Central memory CD4-positive, alpha-beta T cell (primary cell): ENCODE data around the gene TYMP.
"Not testable (repeated sequence)": the region's sequence is repeated elsewhere in the genome, so short reads cannot be mapped to it uniquely, and the experiment has no call there.

ENCODE experiments used
- DNase-seq: peaks from one replicate; pipeline ENCODE4 v3.0.0; 2022

TYMP gene

GRCh38 chr22:50562523-50563412 lies 33.0 kb upstream of the TYMP start, which contains the start of gene SYCE3:
Gene SYCE3, minus strand, starts transcription at chr22:50562919. Its CDS starts 6,514 bp downstream, at chr22:50556405.
- peak; percentile 95 for DNase-seq

- DNase-seq: no peak
Observed at GRCh38 chr22:50561401-50562358, 31.9 kb upstream of the TYMP start.

GRCh38 chr22:50560034-50560433 lies 30.2 kb upstream of the TYMP start:
- no peak for DNase-seq

DNA sequence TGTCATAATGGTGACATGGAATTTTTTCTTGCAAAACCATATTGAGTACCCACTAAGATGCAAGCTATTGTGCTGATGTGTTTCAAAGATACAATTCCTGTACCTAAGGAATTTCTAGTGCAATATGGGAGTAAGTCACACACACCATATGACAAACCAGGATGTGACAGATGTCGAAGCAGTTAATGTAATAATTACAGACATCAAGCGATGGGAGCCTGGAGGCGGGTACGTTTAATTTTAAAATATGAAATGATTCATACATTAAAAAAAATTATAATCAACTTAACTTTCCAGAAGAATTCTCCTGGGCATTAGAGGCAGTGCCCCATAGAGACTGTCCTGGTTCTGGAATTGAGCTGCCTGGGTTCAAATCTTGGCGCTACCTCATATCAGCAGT lies 26.9 kb upstream of the TYMP start:
- DNase-seq: no peak

DNA sequence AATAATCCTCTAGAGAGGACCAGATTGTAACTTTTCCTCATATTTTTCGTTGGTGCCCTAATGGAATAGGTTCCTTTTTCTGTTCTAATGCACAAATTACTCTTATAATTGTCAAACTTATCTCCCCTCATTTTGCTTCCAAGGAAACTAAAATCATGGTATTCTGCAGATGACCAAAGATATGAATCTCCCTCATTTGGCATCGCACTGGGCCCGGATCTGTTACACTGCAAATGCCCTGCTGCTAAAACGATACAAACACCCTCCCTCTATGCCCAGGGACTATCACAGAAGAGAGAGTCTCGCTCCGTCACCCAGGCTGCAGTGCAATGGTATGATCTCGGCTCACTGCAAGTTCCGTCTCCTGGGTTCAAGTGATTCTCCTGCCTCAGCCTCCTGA lies 23.5 kb upstream of the TYMP start:
- no peak for DNase-seq

- no peak for DNase-seq
Observed at GRCh38 chr22:50551160-50551752, 21.4 kb upstream of the TYMP start.

DNA sequence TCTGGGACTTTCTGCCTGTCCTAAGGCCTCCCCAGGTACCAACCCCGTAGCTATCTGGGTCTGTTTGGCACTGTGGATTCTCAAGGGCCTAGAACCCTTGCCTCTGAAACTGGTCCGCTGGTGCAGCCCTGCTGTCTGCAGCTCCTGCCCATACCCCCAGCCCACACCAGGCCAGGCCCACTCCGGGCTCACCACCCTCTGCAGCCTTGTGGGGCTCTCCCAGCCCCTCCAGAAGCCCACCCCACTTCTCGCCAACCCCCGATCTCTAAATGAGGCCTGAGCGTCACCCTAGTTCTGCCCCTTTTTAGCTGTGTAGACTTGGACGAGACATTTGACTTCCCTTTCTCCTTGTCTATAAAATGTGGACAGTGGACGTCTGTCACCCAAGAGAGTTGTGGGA lies 20.6 kb upstream of the TYMP start:
- no peak for DNase-seq

GRCh38 chr22:50548921-50549790 lies 19.3 kb upstream of the TYMP start:
- no peak for DNase-seq

DNA sequence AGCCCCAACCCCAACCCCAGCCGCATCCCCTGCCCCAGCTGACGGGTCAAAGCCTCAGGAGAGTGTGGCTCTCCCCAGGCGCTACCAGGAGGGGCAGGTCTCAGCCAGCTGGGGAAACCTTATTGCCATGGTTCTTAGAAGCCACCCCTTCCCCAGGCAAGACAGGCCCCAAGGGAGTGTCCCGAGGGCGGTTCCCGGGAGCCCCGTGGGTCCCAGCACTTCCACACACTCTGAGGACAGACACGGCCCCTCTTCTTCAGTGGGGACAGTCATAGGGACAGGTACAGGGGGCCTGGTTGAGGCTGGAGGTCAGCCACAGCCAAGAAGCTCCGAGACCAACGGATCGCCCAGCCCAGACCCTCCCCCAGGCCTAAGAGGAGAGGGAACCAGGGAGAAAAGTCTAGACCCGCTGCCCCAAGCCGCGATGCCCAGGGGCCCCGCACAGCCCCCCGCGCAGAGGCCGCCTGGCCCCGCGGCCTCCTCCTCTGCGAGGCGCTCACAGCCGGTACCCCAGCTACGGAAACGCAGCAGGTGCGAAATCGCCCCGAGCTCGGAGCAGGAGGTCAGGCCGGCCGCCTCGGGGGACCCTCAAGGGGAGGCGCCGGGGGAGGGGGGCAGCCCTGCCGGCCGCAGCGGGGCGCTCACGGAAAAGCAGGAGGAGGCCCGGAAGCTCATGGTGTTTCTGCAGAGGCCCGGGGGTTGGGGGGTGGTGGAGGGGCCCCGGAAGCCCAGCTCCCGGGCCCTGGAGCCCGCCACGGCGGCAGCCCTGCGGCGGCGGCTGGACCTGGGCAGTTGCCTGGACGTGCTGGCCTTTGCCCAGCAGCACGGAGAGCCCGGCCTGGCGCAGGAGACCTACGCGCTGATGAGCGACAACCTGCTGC lies 18.5 kb upstream of the TYMP start:
- DNase-seq: peak; percentile 63

DNA sequence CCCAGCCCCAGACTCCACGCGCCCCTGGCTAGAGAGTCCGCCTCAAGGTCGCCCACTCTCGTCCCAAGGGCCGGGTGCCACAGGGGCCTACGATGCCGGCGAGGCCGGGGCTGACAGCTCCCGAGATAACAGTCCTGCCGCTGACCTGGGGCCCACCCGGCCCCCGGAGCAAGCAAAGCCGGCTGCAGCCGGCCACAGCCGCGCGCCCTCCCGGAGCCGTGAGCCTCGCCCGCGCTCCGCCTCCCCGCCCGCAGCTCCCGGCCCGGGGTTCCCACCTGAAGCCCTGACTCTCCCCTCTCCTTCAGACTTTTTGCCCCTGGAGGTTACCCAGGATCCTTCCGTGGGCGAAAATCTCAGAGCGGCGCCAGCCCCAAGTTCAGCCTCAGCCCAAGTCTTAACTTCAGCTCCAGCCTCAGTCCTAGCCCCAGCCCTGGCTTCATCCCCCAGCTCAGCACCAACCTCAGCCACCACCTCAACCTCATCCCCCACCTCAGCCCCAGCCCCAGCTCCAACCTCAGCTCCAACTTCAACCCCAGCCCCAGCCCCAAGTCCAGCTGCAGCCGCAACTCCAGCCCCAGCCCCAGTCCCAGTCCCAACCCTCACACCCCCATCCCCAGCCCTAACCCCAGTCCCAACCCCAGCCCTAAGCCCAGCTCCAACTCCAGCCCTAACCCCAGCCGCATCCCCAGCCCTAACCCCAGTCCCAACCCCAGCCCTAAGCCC lies 17.6 kb upstream of the TYMP start:
- no peak for DNase-seq

DNA sequence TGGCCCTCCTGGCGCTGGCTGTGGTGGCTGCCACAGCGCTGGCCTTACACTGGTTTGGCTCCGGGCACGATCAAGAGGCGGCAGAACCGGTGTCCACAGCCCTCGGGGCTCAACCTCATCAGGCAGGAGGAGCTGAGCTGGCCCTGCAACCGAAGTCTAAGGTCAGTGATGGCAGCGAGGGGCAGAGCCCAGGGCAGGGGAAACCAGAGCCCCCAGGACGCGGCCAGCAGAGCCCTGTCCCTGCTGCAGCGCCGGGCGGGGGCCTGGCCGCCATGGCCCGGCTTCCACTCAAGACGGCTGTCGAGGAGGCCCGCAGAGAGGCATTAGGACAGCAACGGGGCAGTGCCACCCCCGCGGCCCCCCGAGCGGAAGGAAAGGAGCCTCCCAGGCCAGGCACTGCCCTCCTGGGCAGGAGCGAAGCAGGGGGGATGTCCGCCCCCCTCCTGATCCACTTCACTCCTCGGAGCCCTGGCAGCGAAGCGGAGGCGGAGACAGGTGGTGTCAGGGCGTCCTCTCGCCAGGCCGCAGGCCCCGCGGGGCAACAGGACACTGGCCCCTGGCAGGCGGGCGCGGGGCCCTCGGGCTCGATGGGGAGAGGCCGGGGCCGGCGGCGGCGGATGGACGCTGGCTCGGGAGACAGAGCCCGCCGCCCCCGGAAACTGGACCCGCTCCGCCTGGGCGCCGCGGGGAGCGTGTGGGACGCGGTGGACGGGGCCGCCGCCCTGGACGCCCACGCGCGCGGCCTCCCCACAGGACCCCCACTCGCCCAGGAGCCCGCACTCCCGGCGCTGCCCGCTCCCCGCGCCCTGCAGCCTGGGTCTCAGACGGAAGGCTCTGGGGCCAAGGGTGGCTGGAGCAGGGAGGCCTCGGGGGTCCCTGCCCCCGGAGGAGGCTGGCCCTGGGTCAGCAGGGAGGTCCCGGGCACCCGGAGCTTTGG lies 16.8 kb upstream of the TYMP start:
- no peak for DNase-seq

DNA sequence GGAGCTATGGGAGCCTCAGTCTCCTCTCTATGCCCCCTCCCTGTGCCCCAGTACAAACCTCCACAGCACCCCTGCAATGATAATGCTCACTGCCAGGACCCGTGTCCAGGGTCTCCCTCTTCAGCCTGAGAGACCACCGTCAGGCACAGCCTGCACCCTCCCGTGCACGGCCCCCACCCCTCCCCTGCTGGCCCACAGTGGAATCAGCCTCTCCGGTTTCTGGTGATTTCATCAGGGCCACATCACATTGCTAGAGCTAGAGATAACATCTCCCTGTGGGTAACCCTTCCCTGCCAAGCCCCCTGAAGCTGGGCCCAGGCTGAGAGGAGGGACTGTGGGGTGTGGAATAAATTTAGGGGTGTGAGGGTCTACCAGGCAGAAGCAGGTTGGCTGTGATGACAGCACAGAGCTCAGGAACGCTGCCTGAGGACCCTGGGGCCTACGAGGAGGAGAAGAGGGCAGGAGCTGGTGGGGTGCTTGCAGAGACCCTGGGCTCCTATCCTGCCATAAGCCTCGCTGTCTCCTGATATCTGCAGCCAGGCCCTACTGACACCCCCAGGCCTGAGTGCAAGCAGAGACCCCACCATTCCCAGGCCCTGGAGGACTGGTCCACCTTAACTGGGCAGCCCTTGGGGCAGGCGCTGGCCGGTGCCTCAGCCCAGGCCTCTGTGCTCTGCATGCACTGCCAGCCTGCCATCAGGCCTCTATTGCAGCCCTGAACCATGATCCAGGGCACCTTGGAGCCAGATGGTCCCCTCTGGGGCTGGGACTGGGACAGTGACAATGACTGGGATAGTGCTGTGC lies 15.9 kb upstream of the TYMP start, which contains the start of gene KLHDC7B:
Gene KLHDC7B, plus strand, starts transcription at position 378 of the 804 bp plus-strand sequence. Its CDS starts 345 bp downstream, at position 723.
- DNase-seq: no peak

GRCh38 chr22:50544746-50545253 lies 15.0 kb upstream of the TYMP start:
- DNase-seq: no peak

DNA sequence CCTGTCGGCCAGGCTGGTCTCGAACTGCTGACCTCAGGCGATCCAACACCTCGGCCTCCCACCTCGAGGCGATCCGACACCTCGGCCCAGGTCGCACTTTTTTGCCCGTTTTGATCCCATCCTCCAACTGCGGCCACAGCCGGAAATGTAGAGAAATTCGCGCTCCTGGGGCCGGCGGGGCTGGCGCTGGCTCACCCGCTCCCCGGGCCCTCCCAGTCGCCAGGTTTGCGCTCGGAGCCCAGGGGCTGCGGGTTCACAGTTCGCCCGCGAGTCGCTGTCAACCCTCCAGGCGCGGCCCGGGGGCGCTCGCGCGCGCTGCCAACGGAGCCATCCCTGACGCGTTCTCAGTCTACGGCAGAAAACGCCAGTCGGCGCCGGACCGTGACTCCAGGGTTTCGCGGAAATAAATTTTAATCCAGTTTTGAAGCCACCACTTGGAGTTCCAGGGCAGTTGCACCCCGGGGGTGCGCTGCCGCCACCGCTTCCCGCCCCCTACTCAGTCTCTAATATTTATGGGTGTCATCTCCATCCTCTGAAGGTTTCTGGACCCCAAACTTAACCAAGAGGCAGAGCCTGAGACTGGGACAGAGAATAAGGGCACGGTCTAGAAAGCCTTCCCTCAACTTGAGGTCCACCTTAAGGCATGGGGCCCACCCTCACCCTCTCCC lies 14.4 kb upstream of the TYMP start:
- peak; percentile 72 for DNase-seq

DNA sequence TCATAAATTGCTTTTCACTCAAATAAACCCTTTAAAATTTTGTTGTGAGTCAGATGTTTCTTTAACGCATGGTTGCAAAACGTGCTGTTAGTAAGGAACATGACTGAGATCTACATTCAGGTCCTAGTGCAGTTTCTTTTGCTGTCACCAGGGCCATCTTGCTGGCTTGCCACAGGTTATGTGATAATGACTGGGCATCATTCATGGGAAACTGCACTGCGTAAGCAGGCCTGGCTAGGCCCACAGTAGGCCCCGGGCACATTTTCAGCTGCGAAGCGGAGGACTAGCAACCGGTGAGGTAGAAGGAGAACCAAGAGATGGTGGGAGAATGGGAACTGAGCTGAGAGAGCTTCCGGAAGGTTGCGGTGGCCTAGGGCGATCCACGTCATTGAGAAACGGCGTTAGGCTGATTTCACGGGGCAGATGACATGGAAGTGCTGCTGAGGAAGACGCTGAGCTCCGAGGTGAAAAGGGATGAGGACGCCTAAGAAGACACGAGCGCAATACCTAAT lies 12.7 kb upstream of the TYMP start:
- no peak for DNase-seq

- not testable (repeated sequence) for DNase-seq
Observed at GRCh38 chr22:50541667-50542026, 11.8 kb upstream of the TYMP start.

DNA sequence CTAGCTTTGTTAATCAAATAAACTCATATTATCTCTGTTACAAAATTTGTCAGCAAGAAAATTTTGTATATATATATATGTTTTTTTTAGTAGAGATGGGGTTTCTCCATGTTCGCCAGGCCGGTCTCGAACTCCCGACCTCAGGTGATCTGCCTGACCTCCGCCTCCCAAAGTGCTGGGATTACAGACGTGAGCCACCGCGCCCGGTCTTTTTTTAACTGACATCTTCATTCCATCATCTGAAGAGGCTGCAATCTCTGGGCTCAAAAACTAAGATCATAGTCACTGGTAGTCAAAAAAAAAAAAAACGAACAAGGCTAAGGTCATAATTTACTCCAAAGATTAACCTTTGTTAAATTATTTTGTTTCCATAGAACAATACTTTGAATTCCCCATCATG lies 10.6 kb upstream of the TYMP start:
- DNase-seq: no peak
